GM18909 (cell line): Measurements from ENCODE around the gene MLXIPL.
"Not testable (repeated sequence)": the region's sequence is repeated elsewhere in the genome, so short reads cannot be mapped to it uniquely, and the experiment has no call there.

Experiments used
- ATAC-seq: cut with Tn5 transposase; IDR thresholded peaks from one replicate; pipeline ENCODE4 v1.9.1; 2021; ENCODE audit warnings: mild to moderate bottlenecking; ENCODE audit not compliant: unreplicated experiment, poor library complexity

Gene MLXIPL

GRCh38 chr7:73586911-73587310 is 37.4 kb downstream of the MLXIPL start:
- ATAC-seq, result no peak

GRCh38 chr7:73585196-73585595 is 39.1 kb downstream of the MLXIPL start:
- ATAC-seq, result no peak

GRCh38 chr7:73582664-73583202 is 41.6 kb downstream of the MLXIPL start:
- ATAC-seq, result no peak

- ATAC-seq, result not testable (repeated sequence)
These were observed 43.3 kb downstream of the MLXIPL start for GRCh38 chr7:73581006-73581405.

GRCh38 chr7:73578342-73579128 is 45.8 kb downstream of the MLXIPL start, which contains the start of gene TBL2:
TSS of gene TBL2 (minus strand) at chr7:73578579. CDS start at chr7:73578549, 30 bp downstream.
- peak; percentile 93 for ATAC-seq

- ATAC-seq, result peak; percentile 16
These were observed 46.5 kb downstream of the MLXIPL start for GRCh38 chr7:73577627-73578341.

- ATAC-seq, result no peak
These were observed 50.5 kb downstream of the MLXIPL start for GRCh38 chr7:73573791-73574190.

GRCh38 chr7:73573276-73573675 is 51.0 kb downstream of the MLXIPL start:
- no peak for ATAC-seq

GRCh38 chr7:73572767-73573186 is 51.5 kb downstream of the MLXIPL start:
- no peak for ATAC-seq

- ATAC-seq, result no peak
These were observed 53.3 kb downstream of the MLXIPL start for GRCh38 chr7:73570977-73571376.

GRCh38 chr7:73570521-73570920 is 53.8 kb downstream of the MLXIPL start:
- ATAC-seq, result no peak

- ATAC-seq, result no peak
These were observed 55.2 kb downstream of the MLXIPL start for GRCh38 chr7:73569042-73569608.

GRCh38 chr7:73567846-73568685 is 56.3 kb downstream of the MLXIPL start:
- ATAC-seq, result no peak

- ATAC-seq, result no peak
These were observed 57.2 kb downstream of the MLXIPL start for GRCh38 chr7:73567140-73567539.

- ATAC-seq, result not testable (repeated sequence)
These were observed 57.9 kb downstream of the MLXIPL start for GRCh38 chr7:73566431-73566830.

- ATAC-seq, result no peak
These were observed 58.5 kb downstream of the MLXIPL start for GRCh38 chr7:73565675-73566340.

- ATAC-seq, result no peak
These were observed 64.0 kb downstream of the MLXIPL start for GRCh38 chr7:73560109-73560835.

GRCh38 chr7:73557397-73558257 is 66.7 kb downstream of the MLXIPL start, which contains the start of gene BCL7B:
TSS of gene BCL7B (minus strand) at chr7:73557690. CDS start at chr7:73557578, 112 bp downstream.
- peak; percentile 57 for ATAC-seq
